ENCODE results near the gene SUPT3H.
"Not testable (repeated sequence)": the region's sequence is repeated elsewhere in the genome, so short reads cannot be mapped to it uniquely, and the experiment has no call there.

SUPT3H gene

DNA sequence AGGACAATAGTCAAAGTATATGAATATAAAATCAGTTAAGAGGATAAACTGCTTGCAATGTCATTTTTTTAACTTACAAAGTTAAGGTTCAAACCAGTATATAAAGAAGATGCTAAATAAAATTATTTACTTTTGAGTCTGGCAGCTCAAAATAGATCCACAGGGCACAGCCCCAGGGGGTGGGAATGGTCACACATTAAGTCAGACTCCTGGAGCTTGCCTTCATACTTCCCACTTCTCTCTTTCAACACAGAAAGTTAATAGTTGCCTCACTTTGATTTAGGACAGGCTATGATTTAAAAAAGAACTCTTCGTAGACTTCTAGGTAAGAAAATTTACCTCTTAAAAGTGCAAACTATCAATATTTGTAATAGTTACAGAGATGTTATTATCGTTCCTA, 207.9 kb downstream of the SUPT3H start:
- DNase-seq, result no peak

DNA sequence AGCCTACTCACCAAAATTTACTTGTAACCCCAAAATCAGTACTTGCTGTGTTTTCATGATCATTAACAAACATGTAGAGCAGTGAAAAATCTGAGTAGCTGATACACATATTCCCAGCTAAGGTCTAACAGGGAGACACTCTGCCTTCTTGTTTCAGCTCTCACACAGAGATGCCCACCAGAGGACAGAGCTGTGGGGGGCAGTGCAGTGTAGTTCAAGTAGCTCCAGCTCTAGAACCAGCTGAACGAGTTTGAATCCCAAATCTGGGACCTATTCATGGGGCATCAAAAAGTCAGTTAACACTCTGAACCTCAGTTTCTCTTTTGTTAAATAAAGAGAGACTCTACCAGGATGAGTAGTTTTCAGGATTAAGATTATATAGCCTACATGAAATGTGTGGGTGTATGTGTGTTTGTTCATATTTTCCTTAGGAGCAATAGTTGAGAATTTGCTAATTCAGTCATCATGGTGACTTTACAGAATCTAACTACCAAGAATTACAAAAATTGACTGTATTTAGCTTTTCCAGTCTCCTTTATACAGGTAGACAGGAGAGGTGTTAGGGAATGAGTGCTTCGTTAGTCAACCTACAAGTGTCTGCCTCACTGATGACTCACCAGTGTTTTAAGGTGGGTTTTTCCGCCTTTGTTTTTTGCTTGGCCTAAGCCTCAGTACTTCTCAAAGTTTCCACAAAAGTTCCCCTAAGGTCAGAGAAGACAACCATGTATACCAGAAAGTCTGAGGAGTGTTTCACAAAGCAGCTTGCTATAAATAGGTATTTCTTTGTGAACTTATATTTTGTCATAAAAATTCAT, 213.6 kb downstream of the SUPT3H start:
- DNase-seq, result no peak

DNA sequence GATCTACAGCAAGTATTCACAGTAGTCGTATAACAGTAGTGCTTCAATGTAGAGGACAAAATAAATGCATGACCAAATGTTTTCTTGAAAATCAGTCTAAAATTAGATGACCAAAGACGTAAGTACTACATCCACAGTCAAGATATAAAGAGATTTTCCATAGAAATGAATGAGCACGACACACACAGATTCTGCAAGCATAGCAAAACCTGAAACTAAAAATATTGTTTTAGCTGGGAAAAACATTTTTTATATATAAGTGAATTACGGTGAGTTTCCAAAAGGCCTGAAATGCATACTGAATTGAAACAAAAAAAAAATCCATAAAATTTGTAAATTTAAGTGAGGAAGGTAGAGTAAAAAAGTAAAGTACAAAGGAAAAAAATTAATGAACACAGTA, 217.4 kb downstream of the SUPT3H start:
- no peak for DNase-seq

DNA sequence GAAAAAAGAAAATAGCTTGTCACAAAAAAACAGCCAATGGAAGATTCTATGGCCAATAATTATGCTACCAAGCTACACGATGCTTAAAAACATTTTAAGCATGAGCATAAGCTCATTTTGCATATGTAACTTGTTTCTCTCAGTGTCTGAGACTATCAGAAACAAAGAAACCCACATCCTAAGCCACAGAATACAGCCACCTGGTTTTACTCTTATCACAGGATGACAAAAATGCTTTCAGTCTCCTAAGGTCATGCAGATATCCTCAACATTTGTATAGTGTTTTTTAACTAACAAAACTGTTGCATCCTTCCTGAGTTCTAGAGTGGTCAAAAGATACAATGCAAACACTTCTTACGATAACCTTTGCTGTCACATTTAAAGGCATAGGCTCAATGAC, 221.7 kb downstream of the SUPT3H start:
- DNase-seq, result no peak

DNA sequence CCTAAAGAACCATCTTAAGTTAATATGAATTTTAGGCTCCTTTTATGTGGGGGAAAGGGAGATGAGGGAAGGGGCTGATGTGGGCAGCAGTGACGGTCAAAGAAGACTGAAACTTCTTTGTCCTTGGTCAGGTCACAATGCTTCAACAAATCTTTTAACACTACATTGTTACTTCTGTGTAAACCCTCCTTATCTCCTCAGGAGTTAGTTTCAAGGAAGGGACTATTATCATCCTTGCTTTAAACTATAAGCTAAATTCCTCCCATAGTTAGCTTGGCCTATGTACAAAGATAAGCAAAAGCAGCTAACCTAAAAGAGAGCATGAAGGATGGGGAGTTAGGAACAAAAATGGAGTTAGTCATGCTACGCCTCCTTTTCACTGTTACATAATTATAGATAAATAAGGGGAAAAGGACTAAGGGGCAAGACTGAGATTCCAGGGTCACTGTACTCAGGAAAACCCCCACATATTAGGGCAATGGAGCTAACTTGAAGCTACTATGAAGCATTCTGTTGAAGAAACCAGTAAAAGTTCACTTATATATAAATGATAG, 222.3 kb downstream of the SUPT3H start:
- no peak for DNase-seq

DNA sequence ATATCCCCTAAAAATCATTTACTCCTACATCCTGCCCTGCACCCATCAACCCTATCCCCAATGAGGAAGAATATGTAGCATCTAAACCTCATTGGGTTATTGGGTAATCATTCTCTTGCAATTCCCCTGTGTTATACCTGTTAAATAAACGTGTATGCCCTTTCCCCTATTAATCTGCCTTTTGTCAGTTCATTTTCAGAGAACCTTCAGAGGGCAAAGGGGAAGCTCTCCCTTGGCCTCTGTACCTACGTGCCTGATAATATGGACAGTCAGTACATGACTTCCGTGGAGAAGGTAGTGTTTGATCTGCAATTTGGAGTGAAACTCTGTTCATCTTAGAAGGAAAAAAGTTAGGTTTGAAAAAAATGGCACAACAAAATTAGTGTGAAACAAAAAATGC, 223.1 kb downstream of the SUPT3H start:
- no peak for DNase-seq

DNA sequence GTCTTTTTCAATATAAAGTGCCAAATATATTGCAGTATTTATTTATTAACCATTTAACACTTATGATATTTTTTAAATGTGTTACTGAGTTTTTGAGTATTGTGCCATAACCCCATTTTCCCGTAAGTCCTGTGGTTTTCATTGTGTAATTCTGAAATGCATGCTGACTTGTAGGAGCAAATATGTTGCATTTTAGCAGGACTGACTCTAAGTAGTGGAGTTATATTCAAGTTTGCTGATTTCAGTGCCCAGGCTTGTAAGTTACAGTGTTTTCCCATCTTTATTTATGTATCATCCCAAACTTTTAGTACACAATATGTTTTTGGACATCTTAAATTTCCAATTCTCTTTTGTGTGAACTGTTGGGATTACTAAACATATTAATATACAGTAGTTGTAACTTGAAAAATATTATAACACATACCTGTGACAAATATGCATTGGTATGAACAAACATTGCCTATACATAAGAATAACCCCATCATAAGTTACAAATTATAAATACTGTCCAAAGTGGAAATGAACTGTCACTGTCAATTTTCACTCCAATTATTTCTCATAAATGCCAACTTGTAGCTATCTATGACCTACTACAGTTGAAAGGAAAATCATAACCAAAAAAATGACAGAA, 228.9 kb downstream of the SUPT3H start:
- DNase-seq, result no peak

- DNase-seq, result no peak
Measured at GRCh38 chr6:45148278-45148677, 229.5 kb downstream of the SUPT3H start.

GRCh38 chr6:45145658-45146057, 232.1 kb downstream of the SUPT3H start:
- not testable (repeated sequence) for DNase-seq

GRCh38 chr6:45138765-45139164, 239.0 kb downstream of the SUPT3H start:
- DNase-seq, result no peak

GRCh38 chr6:45136495-45136894, 241.2 kb downstream of the SUPT3H start:
- no peak for DNase-seq

- DNase-seq, result no peak
Measured at GRCh38 chr6:45132658-45133294, 245.0 kb downstream of the SUPT3H start.

GRCh38 chr6:45132059-45132458, 245.7 kb downstream of the SUPT3H start:
- DNase-seq, result no peak

DNA sequence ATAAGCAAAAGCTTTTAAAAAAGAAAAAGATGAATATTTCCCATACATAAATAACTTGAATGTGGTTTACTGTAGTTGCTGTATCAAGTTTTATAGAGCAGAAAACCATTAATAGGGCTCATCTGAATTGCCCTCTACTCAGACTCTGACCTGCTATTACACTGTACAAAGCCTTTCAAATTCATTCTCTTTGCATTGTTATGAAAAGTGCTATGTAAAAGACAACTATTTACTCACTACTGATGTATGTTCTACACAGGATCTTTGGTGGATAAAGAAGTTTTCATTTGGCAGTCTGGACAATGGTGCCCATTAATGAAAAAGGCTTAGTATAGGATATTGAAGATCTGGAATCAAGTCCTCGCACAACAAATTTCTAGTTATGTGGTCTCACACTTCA, 248.7 kb downstream of the SUPT3H start:
- no peak for DNase-seq

- no peak for DNase-seq
Measured at GRCh38 chr6:45127185-45127584, 250.5 kb downstream of the SUPT3H start.

DNA sequence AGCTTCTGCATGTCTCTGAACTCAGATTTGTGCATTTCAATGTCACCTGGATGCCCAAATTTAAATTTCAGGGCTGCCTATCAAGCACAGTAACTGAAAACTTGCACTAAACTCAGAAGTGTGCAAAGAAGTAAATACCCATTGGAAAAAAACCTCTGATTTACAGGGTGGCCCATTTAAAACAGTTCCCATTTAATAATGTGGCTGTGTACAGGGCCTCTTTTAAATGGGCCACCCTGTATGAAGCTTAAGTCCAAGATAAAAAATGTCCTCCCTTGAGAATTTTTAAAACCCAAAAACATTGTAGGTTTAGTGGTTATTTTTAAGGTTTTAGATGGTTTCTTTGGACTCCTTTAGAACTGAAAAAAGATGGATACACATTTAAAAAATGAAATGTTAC, 251.7 kb downstream of the SUPT3H start:
- no peak for DNase-seq

DNA sequence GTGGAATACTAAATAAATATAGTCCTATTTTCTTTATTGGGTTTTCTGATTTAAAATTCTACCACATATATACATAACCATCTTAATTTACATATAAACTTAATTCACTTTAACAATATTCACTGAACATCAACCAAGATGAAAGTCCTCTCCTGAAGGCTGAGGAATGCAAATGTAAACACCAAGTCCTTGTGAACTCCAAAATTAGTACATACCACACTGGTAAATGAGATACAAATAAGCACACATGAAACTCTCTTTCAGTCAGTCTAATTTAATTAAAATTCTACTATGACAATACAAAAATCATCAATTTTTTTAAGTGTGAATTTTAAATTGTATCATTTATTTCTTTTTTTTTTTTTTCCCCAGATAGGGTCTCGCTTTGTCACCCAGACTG, 254.7 kb downstream of the SUPT3H start:
- DNase-seq, result no peak

DNA sequence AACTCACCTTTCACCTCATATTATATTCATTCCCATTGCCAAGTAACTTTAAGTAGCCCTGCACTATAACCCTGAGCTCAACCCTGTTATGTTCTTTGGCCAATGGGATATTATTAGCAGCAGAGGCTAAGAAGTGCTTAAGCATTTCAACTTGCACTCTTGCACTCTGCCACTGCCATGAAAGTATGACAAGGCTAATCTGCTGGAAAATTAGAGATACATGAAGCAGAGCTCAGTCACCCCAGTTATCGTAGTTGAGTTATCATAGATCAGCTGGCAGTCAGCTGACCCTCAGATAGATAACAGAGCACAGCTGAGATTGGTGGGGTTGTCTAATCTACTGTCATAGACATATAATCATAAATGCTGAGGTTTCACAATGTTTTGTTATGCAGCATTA, 259.0 kb downstream of the SUPT3H start:
- DNase-seq, result no peak

DNA sequence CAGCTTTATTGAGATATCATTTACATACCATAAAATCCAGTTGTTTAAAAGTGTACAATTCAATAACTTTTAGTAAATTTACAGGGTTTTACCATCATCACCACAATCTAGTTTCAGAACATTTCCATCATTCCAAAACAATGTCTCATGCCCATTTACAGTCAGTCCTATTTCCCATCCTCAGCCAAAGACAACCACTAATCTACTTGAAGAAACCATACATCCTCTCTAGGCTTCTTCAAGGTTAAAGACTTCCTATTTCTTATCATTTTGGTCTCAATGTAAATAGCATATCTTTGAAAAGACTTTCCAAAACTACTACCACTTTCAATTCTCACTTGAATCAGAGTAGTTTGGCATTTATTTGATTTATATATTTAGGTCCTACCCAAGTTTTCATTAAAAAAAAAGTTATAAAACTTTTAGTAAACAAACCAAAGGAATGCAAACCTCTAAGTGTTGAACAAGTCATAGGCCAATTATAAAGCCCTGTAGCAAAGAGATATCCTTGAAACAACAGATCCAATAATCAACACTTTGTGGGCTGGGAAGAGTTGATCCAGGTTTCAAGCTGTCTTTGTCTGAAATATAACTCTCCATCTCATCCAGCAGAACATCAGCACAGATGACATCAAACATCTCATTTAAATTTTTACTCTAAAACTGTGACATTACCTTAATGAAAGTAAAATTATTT, 260.9 kb downstream of the SUPT3H start:
- no peak for DNase-seq

DNA sequence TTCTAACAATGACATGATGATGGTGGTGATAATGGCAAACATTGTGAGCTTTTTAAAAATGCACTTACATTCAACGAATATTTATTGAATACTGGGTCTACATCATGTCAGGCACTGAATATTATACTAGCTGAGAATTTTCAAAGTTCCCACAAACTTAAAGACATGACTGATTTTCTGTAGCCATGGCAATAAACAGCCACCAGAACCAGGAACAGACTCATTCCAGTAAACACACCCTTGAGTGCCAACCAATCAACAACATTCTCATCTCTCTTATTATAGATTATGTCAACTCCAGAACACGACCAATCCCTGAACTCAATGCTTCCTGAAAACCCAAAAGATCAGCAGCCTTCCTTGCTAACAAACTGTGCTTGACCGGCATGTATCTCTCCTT, 262.0 kb downstream of the SUPT3H start:
- no peak for DNase-seq

DNA sequence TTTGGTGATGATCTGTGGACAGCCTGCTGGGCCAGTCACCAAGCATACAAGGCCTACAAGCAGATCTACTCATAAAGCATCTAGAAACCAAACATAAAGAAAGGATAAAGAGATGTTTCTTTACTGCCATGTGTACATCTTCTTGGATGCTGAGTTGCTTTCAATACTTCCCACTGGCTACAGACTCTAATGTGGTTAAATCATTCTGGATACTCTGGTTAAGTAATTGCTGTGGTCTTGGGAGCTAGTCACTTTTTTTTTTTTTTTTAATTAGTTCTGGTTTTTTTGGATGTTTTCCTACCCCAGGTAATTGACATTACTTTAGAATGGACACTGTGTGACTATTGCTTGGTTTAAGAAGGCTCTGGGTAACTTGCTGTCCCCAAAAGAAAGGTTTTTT, 265.0 kb downstream of the SUPT3H start:
- no peak for DNase-seq

- DNase-seq, result no peak
Measured at GRCh38 chr6:45109551-45109950, 268.2 kb downstream of the SUPT3H start.

- no peak for DNase-seq
Measured at GRCh38 chr6:45105170-45105820, 272.4 kb downstream of the SUPT3H start.

All from bone marrow (tissue), 2 donors.